ENCODE measurements around the gene CDC14B.

DNA sequence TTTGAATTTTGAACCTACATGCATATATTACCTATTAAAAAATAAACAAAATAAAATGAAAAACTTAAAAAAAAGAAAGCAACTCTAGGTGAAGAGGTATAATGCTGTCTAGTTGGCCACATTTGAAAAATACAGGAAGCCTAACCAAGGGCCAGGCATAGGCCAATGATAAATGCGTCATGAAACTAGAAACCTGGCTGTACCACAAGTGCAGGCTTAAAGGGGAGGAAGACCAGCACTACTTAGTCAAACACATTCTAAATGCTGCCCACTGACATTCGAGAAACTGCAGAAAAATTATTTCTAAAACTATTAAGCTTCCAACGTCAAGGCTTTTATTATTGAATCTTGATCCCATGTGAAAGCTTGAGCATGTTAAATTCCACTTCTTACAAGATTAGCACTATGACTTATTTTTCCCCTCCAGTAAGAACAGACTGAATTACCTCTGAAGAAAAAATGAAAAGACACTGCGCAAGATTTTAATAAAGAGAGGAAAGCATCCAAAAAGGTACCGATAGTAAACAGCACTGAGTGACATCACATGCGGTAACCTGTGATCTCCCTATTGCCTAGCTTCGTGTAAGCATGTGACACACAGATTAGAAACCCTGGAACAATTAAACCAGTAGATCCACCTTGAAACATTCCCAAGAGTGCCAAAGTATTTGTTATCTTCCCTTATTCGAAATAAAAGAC, 16.2 kb downstream of the CDC14B start:
- TF ChIP-seq, protein P1, sequence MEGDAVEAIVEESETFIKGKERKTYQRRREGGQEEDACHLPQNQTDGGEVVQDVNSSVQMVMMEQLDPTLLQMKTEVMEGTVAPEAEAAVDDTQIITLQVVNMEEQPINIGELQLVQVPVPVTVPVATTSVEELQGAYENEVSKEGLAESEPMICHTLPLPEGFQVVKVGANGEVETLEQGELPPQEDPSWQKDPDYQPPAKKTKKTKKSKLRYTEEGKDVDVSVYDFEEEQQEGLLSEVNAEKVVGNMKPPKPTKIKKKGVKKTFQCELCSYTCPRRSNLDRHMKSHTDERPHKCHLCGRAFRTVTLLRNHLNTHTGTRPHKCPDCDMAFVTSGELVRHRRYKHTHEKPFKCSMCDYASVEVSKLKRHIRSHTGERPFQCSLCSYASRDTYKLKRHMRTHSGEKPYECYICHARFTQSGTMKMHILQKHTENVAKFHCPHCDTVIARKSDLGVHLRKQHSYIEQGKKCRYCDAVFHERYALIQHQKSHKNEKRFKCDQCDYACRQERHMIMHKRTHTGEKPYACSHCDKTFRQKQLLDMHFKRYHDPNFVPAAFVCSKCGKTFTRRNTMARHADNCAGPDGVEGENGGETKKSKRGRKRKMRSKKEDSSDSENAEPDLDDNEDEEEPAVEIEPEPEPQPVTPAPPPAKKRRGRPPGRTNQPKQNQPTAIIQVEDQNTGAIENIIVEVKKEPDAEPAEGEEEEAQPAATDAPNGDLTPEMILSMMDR (IDR thresholded peaks at IDR 0.05; ENCODE audit: insufficient read depth, low read length, poor library complexity, severe bottlenecking): no peak
- TF ChIP-seq EZH2phosphoT487 (conservative IDR thresholded peaks at IDR 0.05; ENCODE audit: low read length): no peak
